IMR-90 (cell line): ENCODE results near the gene CYSTM1. TPM values are rescaled to one million over a fixed set of nuclear protein-coding genes. Genes with fewer than 3 reads are reported as not detected.

Source experiments
- ATAC-seq: fragments of 200-7000 bp; cut with Tn5 transposase; 2 replicates; pipeline ENCODE4 v1.9.1; 2020; ENCODE audit warnings: low read depth, mild to moderate bottlenecking, moderate library complexity
- BruUV-seq: library from RNA; stranded (reverse); fragments of 400-500 nt; replicated peaks from 2 replicates; lab custom pipeline; 2021; lab: Mats Ljungman, UMichigan
- CTCF ChIA-PET: fragments of 300-600 bp; formaldehyde crosslinking; extraction: SDS; loops from one replicate; lab custom pipeline; 2021; ENCODE audit warnings: antibody characterized with exemption; lab: Yijun Ruan, JAX
- POLR2A ChIA-PET: fragments of 300-600 bp; sonication (Branson Sonifier 250); formaldehyde crosslinking; loops from one replicate; lab custom pipeline; 2022; ENCODE audit warnings: antibody characterized with exemption; ENCODE audit not compliant: unreplicated experiment; lab: Charles Lee
- DNase-seq: peaks from one replicate; pipeline ENCODE4 v3.0.0; 2013
- H2AFZ ChIP-seq: replicated peaks from 2 replicates; pipeline ENCODE3; 2013; ENCODE audit warnings: low read length, mild to moderate bottlenecking; ENCODE audit not compliant: poor library complexity
- H2AK5ac ChIP-seq: 2 replicates; pipeline ENCODE4 v1.6.1; 2013; ENCODE audit warnings: low read depth, low read length, inconsistent platforms
- H2AK9ac ChIP-seq: replicated peaks from 2 replicates; pipeline ENCODE3; 2013; ENCODE audit warnings: mild to moderate bottlenecking, low read depth, low read length, moderate library complexity; ENCODE audit not compliant: poor library complexity
- H2BK120ac ChIP-seq: 2 replicates; pipeline ENCODE4 v1.6.1; 2013; ENCODE audit warnings: low read depth, low read length, inconsistent platforms
- H2BK15ac ChIP-seq: 3 replicates; pipeline ENCODE4 v1.6.1; 2013; ENCODE audit warnings: low read depth, low read length, inconsistent platforms
- H2BK20ac ChIP-seq: 2 replicates; pipeline ENCODE4 v1.6.1; 2013; ENCODE audit warnings: low read depth, mild to moderate bottlenecking, inconsistent platforms, low read length, moderate library complexity
- H2BK5ac ChIP-seq: 2 replicates; pipeline ENCODE4 v1.6.1; 2013; ENCODE audit warnings: mild to moderate bottlenecking, low read depth, low read length, inconsistent platforms; ENCODE audit not compliant: poor library complexity, severe bottlenecking
- H3K14ac ChIP-seq: replicated peaks from 2 replicates; pipeline ENCODE4 v1.6.1; 2013; ENCODE audit warnings: low read depth, low read length, inconsistent platforms
- H3K18ac ChIP-seq: 2 replicates; pipeline ENCODE4 v1.6.1; 2013; ENCODE audit warnings: low read depth, low read length, control low read depth
- H3K23ac ChIP-seq: 2 replicates; pipeline ENCODE4 v1.6.1; 2013; ENCODE audit warnings: low read depth, low read length, inconsistent platforms
- H3K27ac ChIP-seq: 2 replicates; pipeline ENCODE4 v1.5.1; 2013; ENCODE audit warnings: mild to moderate bottlenecking, control low read depth, low read length; ENCODE audit not compliant: insufficient read depth
- H3K27me3 ChIP-seq: 2 replicates; pipeline ENCODE4 v1.6.1; 2013; ENCODE audit warnings: low read length; ENCODE audit not compliant: control insufficient read depth, insufficient read depth
- H3K36me3 ChIP-seq: 2 replicates; pipeline ENCODE4 v1.6.1; 2013; ENCODE audit warnings: low read length, mixed read lengths; ENCODE audit not compliant: control insufficient read depth, insufficient read depth
- H3K4ac ChIP-seq: 2 replicates; pipeline ENCODE4 v1.6.1; 2013; ENCODE audit warnings: low read depth, low read length, inconsistent platforms
- H3K4me1 ChIP-seq: 2 replicates; pipeline ENCODE4 v1.6.1; 2013; ENCODE audit warnings: low read length, mixed read lengths; ENCODE audit not compliant: control insufficient read depth, insufficient read depth
- H3K4me2 ChIP-seq: 2 replicates; pipeline ENCODE4 v1.6.1; 2013; ENCODE audit warnings: low read depth, mild to moderate bottlenecking, control low read depth, low read length, moderate library complexity
- H3K4me3 ChIP-seq: 2 replicates; pipeline ENCODE4 v1.5.1; 2013; ENCODE audit warnings: low read depth, mild to moderate bottlenecking, control low read depth, low read length, moderate library complexity; ENCODE audit not compliant: insufficient read depth
- H3K56ac ChIP-seq: 2 replicates; pipeline ENCODE4 v1.6.1; 2013; ENCODE audit warnings: low read length, inconsistent platforms; ENCODE audit not compliant: insufficient read depth; ENCODE audit errors: extremely low read depth
- H3K79me1 ChIP-seq, 2 experiments: 2 replicates each; pipeline ENCODE4 v1.6.1; 2013; ENCODE audit warnings: low read length in 2 of 2, inconsistent platforms in 1 of 2, low read depth in 1 of 2
- H3K9ac ChIP-seq: 2 replicates; pipeline ENCODE4 v1.6.1; 2013; ENCODE audit warnings: low read depth, low read length, control low read depth
- H3K9me1 ChIP-seq: 2 replicates; pipeline ENCODE4 v1.6.1; 2013; ENCODE audit warnings: low read length, inconsistent platforms; ENCODE audit not compliant: insufficient read depth
- H3K9me3 ChIP-seq: 2 replicates; pipeline ENCODE4 v1.6.1; 2013; ENCODE audit warnings: low read length; ENCODE audit not compliant: control insufficient read depth, insufficient read depth
- H4K20me1 ChIP-seq: 2 replicates; pipeline ENCODE4 v1.6.1; 2013; ENCODE audit warnings: low read length, inconsistent platforms; ENCODE audit not compliant: insufficient read depth
- H4K5ac ChIP-seq: 2 replicates; pipeline ENCODE4 v1.6.1; 2013; ENCODE audit warnings: mild to moderate bottlenecking, low read depth, low read length, control low read depth
- H4K8ac ChIP-seq, 2 experiments: 2 replicates each; pipeline ENCODE4 v1.6.1; 2013; ENCODE audit warnings: low read depth in 2 of 2, low read length in 2 of 2, control low read depth in 1 of 2, inconsistent platforms in 1 of 2
- H4K91ac ChIP-seq: 2 replicates; pipeline ENCODE4 v1.6.1; 2013; ENCODE audit warnings: low read depth, low read length, inconsistent platforms; ENCODE audit not compliant: insufficient read depth
- BHLHE40 ChIP-seq: fragments of 150-350 bp; IDR thresholded peaks from 2 replicates; pipeline ENCODE4 v1.6.1; 2016; ENCODE audit warnings: mild to moderate bottlenecking, low read depth, low read length
- CEBPB ChIP-seq: IDR thresholded peaks from 2 replicates; pipeline ENCODE4 v1.6.1; 2012; ENCODE audit warnings: low read depth, low read length, improper control_type of control experiment
- CHD1 ChIP-seq: IDR thresholded peaks from 2 replicates; pipeline ENCODE4 v1.6.1; 2012; ENCODE audit warnings: low read depth, low read length, improper control_type of control experiment
- CTCF ChIP-seq: conservative IDR thresholded peaks from 2 replicates; pipeline ENCODE4 v1.5.1; 2012; ENCODE audit warnings: mild to moderate bottlenecking, low read depth, low read length, improper control_type of control experiment
- MAFK ChIP-seq: IDR thresholded peaks from 2 replicates; pipeline ENCODE4 v1.6.1; 2012; ENCODE audit warnings: low read depth, low read length, improper control_type of control experiment
- MAZ ChIP-seq: IDR thresholded peaks from 2 replicates; pipeline ENCODE4 v1.6.1; 2012; ENCODE audit warnings: low read depth, mild to moderate bottlenecking, low read length, improper control_type of control experiment, moderate library complexity, borderline replicate concordance
- MXI1 ChIP-seq: IDR thresholded peaks from 2 replicates; pipeline ENCODE4 v1.6.1; 2012; ENCODE audit warnings: low read depth, mild to moderate bottlenecking, low read length, moderate library complexity, borderline replicate concordance
- NFE2L2 ChIP-seq: fragments of 150-350 bp; IDR thresholded peaks from 2 replicates; pipeline ENCODE4 v1.6.1; 2016; ENCODE audit warnings: low read depth, mild to moderate bottlenecking, low read length
- POLR2A ChIP-seq: IDR thresholded peaks from 2 replicates; pipeline ENCODE4 v1.6.1; 2012; ENCODE audit warnings: mild to moderate bottlenecking, low read depth, low read length
- RCOR1 ChIP-seq: IDR thresholded peaks from 2 replicates; pipeline ENCODE4 v1.6.1; 2012; ENCODE audit warnings: mild to moderate bottlenecking, low read length, improper control_type of control experiment; ENCODE audit not compliant: insufficient replicate concordance
- RFX5 ChIP-seq: IDR thresholded peaks from 2 replicates; pipeline ENCODE4 v1.8.0; 2012; ENCODE audit warnings: low read depth, mild to moderate bottlenecking, low read length, moderate library complexity
- SMC3 ChIP-seq: fragments of 150-350 bp; IDR thresholded peaks from 2 replicates; pipeline ENCODE4 v1.6.1; 2016; ENCODE audit warnings: low read depth, mild to moderate bottlenecking, antibody characterized with exemption, low read length, moderate library complexity
- USF2 ChIP-seq: fragments of 150-350 bp; IDR thresholded peaks from 2 replicates; pipeline ENCODE4 v1.6.1; 2017; ENCODE audit warnings: mild to moderate bottlenecking, antibody characterized with exemption, low read length, low read depth
- WGBS, 2 experiments: methylation state at CpG; one replicate each; pipeline versions ENCODE4 v1.1.5 to v1.1.7; 2013; ENCODE audit warnings: missing lambda C conversion rate in 2 of 2; ENCODE audit not compliant: insufficient read length in 1 of 2; ENCODE audit errors: extremely low coverage in 2 of 2; 5-methylcytosine and 5-hydroxymethylcytosine counted together
- dilution Hi-C: fragments of 300-500 bp; cut with HindIII; formaldehyde crosslinking; loops from one replicate; pipeline ENCODE4 v1.14.3; 2018; ENCODE audit warnings: low sequenced_read_pairs; ENCODE audit not compliant: unreplicated experiment
- in situ Hi-C: fragments of 300-500 bp; cut with MboI; formaldehyde crosslinking; loops from 3 replicates; pipeline ENCODE4 v1.14.3; 2019; ENCODE audit warnings: low sequenced_read_pairs, inconsistent platforms, mixed read lengths
- intact Hi-C: fragments of 100-400 bp; cut with micrococcal nuclease; formaldehyde crosslinking; loops from 2 replicates; pipeline ENCODE4 v1.10.0; 2022
- polyA plus RNA-seq, 3 experiments: library from polyadenylated mRNA; depleted of rRNA; stranded (reverse); fragments of >200 nt; gene quantifications; 2 replicates each; pipeline ENCODE4 v1.2.3, GENCODE V29; 2012; ENCODE audit warnings: low replicate concordance in 1 of 3
- total RNA-seq: library from RNA; depleted of rRNA; stranded (reverse); fragments of >200 nt; gene quantifications from 2 replicates; pipeline ENCODE4 v1.2.3, GENCODE V29; 2012
- TF ChIP-seq, protein P1 (sequence below): fragments of 150-350 bp; IDR thresholded peaks from 2 replicates; pipeline ENCODE4 v1.6.1; 2016; ENCODE audit warnings: low read depth, mild to moderate bottlenecking, low read length, moderate library complexity, borderline replicate concordance

CYSTM1 gene
- total and polyA plus RNA-seq, 2 of the 4 experiments (the other 2 are of a cell fraction), result 7.3 to 15.0 TPM

DNA sequence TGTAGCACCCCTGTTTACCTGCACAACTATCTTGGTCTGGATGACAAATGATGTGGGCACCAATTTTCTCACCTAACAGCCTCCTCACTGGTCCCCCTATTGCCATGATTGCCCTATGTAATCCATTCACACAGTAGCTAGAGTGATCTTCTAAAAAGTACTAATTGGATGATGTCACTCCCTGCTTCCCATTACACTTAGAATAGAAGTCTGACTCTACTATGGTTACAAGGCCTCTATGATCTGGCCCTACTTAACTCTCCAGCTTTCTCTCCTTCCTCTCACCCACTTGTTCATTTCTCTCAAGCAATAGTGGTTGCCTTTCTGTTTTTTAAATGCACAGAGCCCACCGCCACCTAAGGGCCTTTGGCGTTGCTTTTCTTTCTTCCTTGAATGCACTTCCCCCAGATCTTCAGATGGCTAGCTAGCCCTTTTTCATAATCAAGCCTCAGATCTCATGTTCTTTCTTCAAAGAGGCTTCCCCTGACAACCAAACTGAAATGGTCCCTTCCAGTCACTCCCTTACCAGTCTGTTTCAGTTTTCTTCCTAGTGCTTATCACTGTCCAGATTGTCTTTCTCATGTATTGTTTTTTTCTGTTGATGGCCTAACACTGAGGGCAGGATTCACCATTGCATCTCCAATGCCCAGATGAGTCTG is 40.6 kb upstream of the CYSTM1 start:
- no peak overlapping the region for H2BK120ac ChIP-seq
- ATAC-seq (no peak), DNase-seq (no peak)
- no peak overlapping the region for H2BK20ac ChIP-seq
- H3K4ac ChIP-seq, result no peak overlapping the region
- POLR2A ChIA-PET, result no interaction called here
- H2BK5ac ChIP-seq, result no peak overlapping the region
- H3K4me1 ChIP-seq, result peaks cover 13% of the 10 kb centered on the region
- H3K18ac ChIP-seq, result no peak overlapping the region
- CTCF ChIA-PET, result no interaction called here
- H4K5ac ChIP-seq, result no peak overlapping the region
- no peak overlapping the region for H3K23ac ChIP-seq
- TF ChIP-seq CEBPB, result no peak
- TF ChIP-seq, protein P1, sequence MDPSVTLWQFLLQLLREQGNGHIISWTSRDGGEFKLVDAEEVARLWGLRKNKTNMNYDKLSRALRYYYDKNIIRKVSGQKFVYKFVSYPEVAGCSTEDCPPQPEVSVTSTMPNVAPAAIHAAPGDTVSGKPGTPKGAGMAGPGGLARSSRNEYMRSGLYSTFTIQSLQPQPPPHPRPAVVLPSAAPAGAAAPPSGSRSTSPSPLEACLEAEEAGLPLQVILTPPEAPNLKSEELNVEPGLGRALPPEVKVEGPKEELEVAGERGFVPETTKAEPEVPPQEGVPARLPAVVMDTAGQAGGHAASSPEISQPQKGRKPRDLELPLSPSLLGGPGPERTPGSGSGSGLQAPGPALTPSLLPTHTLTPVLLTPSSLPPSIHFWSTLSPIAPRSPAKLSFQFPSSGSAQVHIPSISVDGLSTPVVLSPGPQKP, result no peak
- no peak for TF ChIP-seq BHLHE40
- no peak for TF ChIP-seq MAFK
- no peak for TF ChIP-seq CTCF
- no peak for TF ChIP-seq SMC3
- no peak for TF ChIP-seq CHD1
- TF ChIP-seq MXI1, result no peak
- no peak for TF ChIP-seq RCOR1
- TF ChIP-seq NFE2L2, result no peak
- no peak for TF ChIP-seq MAZ
- TF ChIP-seq POLR2A, result no peak
- no peak for TF ChIP-seq RFX5
- no peak for TF ChIP-seq USF2
- no peak overlapping the region for H3K4me3 ChIP-seq
- no peak overlapping the region for H2AFZ ChIP-seq
- intact Hi-C loops (no loop called here), dilution Hi-C loops (no loop called here), in situ Hi-C loops (no loop called here)
- H4K20me1 ChIP-seq, result peaks cover 28% of the 10 kb centered on the region
- H4K91ac ChIP-seq, result no peak overlapping the region
- no peaks in the 10 kb centered on the region for H3K36me3 ChIP-seq
- H4K8ac ChIP-seq, result no peak overlapping the region
- no peak overlapping the region for H2AK5ac ChIP-seq
- H3K79me1 ChIP-seq, result peaks cover 34 to 74% of the 10 kb centered on the region in 2 experiments
- H3K56ac ChIP-seq, result no peak overlapping the region
- H3K9ac ChIP-seq, result no peak overlapping the region
- no peak overlapping the region for H3K14ac ChIP-seq
- H2BK15ac ChIP-seq, result no peak overlapping the region
- H3K4me2 ChIP-seq, result no peak overlapping the region
- H3K9me1 ChIP-seq, result peaks cover 25% of the 10 kb centered on the region
- no peaks in the 10 kb centered on the region for H3K9me3 ChIP-seq
- no peak overlapping the region for H2AK9ac ChIP-seq
- no peaks in the 10 kb centered on the region for H3K27me3 ChIP-seq
- 83% methylated on average over 2 of the region's 2 CpGs; no CpG with 5 or more reads in 1 of the 2 experiments for WGBS, 2 experiments
- no TSS peak for BruUV-seq
- H3K27ac ChIP-seq, result no peak overlapping the region
